Choroid plexus epithelial cell (primary cell): ENCODE results near the gene PVALB.

Source experiments
- DNase-seq: peaks from one replicate; pipeline ENCODE4 v3.0.0-alpha.2; 2010; ENCODE audit warnings: low read depth
- H3K4me3 ChIP-seq: 2 replicates; pipeline ENCODE4 v1.5.1; 2011; ENCODE audit warnings: low read depth, mild to moderate bottlenecking, control low read depth, low read length, moderate library complexity
- TF ChIP-seq, protein P1 (sequence below): conservative IDR thresholded peaks from 2 replicates; pipeline ENCODE4 v1.5.1; 2011; ENCODE audit warnings: low read depth, mild to moderate bottlenecking, control low read depth, inconsistent platforms, low read length, moderate library complexity

Gene PVALB

DNA sequence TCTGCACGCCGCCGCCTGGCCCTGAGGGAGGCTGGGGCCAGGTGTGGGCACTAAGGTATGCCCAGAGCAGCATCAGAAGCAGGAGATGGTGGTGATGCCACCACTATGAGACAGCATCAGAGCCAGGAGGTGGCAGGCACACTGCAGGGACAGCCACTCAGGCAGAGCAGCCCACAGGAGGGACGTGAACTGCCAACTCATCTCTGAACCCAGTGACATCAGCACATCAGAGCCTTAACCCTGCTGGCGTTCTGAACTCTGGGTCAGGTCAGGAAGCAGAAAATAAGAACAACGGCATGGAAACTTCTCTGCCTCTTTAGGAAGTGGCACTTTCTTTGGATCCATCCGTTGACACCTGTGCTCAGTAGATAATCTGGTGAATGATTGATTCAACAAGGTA, 26.2 kb downstream of the PVALB start:
- TF ChIP-seq, protein P1, sequence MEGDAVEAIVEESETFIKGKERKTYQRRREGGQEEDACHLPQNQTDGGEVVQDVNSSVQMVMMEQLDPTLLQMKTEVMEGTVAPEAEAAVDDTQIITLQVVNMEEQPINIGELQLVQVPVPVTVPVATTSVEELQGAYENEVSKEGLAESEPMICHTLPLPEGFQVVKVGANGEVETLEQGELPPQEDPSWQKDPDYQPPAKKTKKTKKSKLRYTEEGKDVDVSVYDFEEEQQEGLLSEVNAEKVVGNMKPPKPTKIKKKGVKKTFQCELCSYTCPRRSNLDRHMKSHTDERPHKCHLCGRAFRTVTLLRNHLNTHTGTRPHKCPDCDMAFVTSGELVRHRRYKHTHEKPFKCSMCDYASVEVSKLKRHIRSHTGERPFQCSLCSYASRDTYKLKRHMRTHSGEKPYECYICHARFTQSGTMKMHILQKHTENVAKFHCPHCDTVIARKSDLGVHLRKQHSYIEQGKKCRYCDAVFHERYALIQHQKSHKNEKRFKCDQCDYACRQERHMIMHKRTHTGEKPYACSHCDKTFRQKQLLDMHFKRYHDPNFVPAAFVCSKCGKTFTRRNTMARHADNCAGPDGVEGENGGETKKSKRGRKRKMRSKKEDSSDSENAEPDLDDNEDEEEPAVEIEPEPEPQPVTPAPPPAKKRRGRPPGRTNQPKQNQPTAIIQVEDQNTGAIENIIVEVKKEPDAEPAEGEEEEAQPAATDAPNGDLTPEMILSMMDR: no peak
- DNase-seq: no peak
- H3K4me3 ChIP-seq: no peak overlapping the region

DNA sequence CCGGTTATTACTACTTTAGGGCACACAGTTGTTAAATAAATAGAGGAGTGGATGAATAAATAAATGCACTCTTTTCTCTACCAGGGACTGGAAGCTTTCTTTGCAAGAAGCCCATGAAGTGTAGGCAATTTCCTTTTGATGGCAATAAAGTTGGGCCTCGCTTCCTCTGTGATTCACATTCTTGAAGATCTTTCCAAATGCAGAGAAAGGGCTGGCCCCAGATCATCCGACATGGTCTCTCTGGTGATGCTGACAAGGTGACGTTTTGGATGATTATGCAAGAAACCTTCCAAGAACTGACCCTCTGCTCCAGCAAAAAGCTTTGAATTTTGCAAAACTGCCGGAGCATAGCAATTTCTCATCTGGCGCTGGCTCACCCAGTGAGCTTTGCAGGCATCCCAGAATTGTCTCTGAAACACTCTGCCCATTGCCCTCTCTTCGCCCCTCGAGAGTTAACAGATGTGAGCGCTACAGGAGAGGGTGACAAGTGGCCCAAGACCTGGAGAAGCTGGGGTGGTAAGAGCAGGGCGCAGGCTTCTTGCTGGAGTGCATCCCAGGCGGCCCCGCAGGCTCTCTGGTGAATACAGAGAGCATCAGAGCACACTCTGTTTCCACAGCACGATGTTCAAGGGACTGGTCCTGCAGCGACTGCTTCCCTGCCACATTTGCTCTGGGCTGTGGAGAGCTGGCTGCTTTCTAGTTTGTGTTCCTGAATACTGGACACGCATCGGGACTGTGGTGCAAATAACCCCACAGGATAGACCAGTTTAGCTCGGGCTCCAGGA, 29.4 kb downstream of the PVALB start:
- H3K4me3 ChIP-seq: no peak overlapping the region
- DNase-seq: no peak
- TF ChIP-seq, protein P1: no peak

DNA sequence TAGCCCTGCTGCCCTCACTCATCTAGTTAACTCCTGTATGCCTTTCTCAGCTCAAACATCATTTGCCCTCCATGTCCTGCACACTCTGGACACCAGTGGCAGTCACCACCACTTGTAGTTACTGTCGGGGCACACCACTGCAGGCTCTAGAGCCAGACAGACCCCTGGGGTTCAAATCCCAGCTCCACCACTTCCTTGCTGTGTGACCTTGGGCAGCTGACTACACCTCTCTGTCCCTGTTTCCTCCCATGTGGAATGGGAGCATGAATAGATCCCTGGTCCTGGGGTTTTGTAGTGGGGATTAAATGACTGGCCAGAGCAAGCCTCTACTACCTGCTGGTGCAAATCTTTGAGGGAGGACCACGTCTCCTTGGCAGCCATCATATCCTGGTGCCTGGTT, 33.1 kb downstream of the PVALB start:
- no peak for DNase-seq
- H3K4me3 ChIP-seq: no peak overlapping the region
- TF ChIP-seq, protein P1: no peak

DNA sequence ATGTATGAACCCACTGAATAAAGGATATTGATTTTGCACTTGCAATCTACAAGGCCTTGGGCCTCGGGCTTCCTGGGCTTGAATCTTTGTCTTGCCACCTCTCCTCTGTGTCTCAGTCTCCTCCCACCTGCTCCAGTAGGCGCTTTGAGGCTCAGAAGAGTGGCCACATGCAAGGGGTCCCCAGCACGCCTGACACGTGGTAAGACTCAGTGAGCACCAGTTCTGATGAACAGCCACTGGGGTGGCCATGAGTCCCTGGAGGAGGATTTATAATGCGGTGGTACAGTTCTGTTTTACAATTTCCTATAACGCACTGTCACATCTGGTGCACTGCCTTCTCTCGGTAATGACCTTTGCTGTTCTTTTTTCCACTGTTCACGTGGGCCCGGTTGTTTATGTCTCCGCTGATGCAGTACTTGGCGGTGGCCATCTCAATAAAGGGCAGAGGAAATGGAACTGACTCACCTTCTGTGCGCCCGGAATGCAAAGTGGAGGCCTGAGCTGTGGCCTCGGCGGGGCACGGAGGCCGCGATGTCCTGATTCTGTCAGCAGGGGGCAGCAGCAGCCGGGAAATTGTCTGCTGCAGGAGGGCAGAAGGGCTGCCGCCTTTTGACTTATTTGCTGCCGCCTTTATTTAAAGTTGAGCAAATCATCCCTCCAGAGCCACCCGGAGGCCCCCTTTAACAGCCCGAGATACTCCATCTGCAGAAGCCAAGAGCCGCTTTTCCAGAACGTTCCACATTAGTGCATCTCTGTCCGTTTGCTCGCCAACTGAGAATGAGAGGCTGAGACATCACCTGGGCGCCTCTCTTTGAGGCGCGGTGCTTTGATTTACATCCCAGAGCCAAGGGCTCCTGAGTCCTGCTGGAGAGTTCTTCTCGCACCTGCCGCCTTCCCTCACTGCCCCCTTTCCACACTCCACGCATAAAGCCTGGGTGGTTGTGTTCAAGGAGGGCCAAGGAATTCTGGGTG, 34.9 kb downstream of the PVALB start:
- TF ChIP-seq, protein P1: peak; percentile 88
- peak; percentile 86 for DNase-seq
- no peak overlapping the region for H3K4me3 ChIP-seq

DNA sequence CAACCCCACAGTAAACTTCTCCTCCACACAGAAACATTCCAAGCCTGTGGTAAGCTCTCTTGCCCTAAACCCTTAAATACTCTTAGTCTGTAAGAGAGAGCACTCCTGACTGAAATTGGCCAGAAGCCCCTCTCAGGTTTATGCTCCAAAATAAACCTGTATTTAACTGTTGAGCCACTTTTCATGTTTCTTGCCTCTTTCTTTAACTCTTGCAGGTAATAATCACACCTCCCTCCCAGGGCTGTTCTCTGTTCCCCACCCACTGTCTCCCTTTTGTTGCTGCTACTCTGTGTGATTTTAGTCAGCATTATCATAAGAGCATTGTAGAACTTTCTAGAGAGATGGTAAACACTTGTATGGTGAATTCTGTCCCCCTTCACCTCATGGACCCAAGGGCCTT, 38.8 kb downstream of the PVALB start:
- DNase-seq: no peak
- TF ChIP-seq, protein P1: no peak
- H3K4me3 ChIP-seq: no peak overlapping the region

DNA sequence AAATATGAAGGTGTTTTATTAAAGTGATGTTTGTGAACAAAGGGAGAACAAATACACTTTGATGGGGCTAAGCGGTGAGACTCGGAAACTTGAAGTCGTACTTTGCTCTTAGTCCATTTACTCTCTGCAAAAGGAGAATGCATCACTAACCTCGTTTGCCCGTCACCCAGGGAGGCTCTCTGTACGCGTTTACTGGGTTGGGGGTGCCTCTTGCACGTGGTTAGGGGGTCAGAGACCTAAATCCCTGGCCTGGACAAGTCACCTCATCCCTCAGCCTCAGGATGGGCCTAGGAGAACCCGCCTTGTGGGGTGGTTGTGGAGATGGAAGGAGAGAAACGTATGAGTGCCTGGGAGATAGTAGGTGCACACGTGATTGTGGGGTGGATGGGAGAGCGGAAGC, 40.1 kb downstream of the PVALB start:
- TF ChIP-seq, protein P1: no peak
- peak overlapping the region; percentile 35 for H3K4me3 ChIP-seq
- DNase-seq: no peak
